Tibial nerve (tissue), 4 donors: ENCODE results near the gene AGR3. TPM values are rescaled to one million over a fixed set of nuclear protein-coding genes. Genes with fewer than 3 reads are reported as not detected.

Experiments
- DNase-seq, 2 donors: peaks; one replicate each; pipeline ENCODE4 v3.0.0-alpha.2; 2019; ENCODE audit warnings: low spot score in 2 of 2
- H3K27ac ChIP-seq, 4 donors: fragments of 200-600 bp; sonication (generic) in 3 of 4; one replicate each; pipeline ENCODE4 v1.5.1; 2017 to 2019; ENCODE audit warnings: mild to moderate bottlenecking in 1 of 4
- H3K27me3 ChIP-seq, 2 donors: fragments of 200-600 bp; sonication (generic) in 1 of 2; one replicate each; pipeline versions ENCODE4 v1.5.1 to v1.6.0; 2017 to 2019
- H3K36me3 ChIP-seq, 3 donors: fragments of 200-600 bp; sonication (generic); one replicate each; pipeline ENCODE4 v1.5.1; 2018 to 2019
- H3K4me1 ChIP-seq, 4 donors: fragments of 200-600 bp; sonication (generic) in 3 of 4; one replicate each; pipeline ENCODE4 v1.5.1; 2017 to 2019
- H3K4me3 ChIP-seq, 4 donors: fragments of 200-600 bp; sonication (generic) in 3 of 4; one replicate each; pipeline ENCODE4 v1.5.1; 2017 to 2019; ENCODE audit warnings: mild to moderate bottlenecking in 1 of 4, moderate library complexity in 1 of 4
- H3K9me3 ChIP-seq, 4 donors: fragments of 200-600 bp; sonication (generic) in 3 of 4; one replicate each; pipeline ENCODE4 v1.5.1; 2017 to 2019
- EP300 ChIP-seq, 2 donors: sonication (generic); formaldehyde crosslinking; IDR thresholded peaks; one replicate each; pipeline ENCODE4 v1.6.1; 2017; ENCODE audit warnings: antibody characterized with exemption in 2 of 2, mild to moderate bottlenecking in 1 of 2
- POLR2A ChIP-seq, 2 donors: fragments of 450-650 bp; IDR thresholded peaks; one replicate each; pipeline ENCODE4 v1.6.1; 2017; ENCODE audit warnings: antibody characterized with exemption in 2 of 2, mild to moderate bottlenecking in 2 of 2, moderate library complexity in 2 of 2
- WGBS, 2 donors: methylation state at CpG; one replicate each; pipeline ENCODE4 v1.1.5; 2018; 5-methylcytosine and 5-hydroxymethylcytosine counted together
- total RNA-seq, 4 donors: library from RNA; depleted of rRNA; stranded (reverse); fragments of >200 nt; gene quantifications; one replicate each; pipeline ENCODE4 v1.1.0, GENCODE V29; 2016
- TF ChIP-seq, protein P1 (sequence below), 5 experiments: fragments of 200-600 bp in 3 of 5; fragments of 450-650 bp in 2 of 5; sonication (generic) in 3 of 5; IDR thresholded peaks; one replicate each; pipeline ENCODE4 v1.5.1; 2016 to 2019; ENCODE audit warnings: antibody characterized with exemption in 5 of 5, mild to moderate bottlenecking in 3 of 5, moderate library complexity in 2 of 5

Gene AGR3
- total RNA-seq, 4 donors from 2014 or later, result not detected

DNA sequence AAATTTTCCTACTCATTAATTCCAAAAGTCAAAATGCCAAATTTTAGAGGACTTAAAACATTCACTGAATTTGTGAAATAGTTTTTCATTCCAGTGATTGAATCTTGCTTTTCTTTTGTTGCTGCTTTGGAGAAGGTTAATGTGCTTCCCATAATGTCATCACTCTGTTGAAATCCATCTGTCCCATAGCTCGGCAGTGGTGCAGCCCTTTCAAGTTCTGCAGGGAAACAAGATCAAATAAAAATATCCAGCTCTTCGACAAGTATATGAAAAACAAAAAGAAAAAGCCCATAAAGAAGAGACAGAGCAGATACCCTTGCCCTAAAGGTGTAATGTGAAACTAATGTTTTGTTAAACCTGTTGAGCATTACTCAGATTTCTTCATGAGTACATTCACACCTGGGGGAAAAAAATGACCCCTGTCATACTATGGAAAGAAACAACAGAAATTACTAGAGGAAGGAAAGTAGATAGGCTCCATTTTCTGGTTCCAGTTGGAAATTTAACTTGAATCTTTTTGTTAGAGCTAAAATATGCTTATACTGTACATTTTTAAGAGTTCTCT, 35.1 kb downstream of the AGR3 start:
- no peak for DNase-seq
- Histone ChIP-seq H3K27ac (no peak overlapping the region), H3K4me3 (no peak overlapping the region), H3K27me3 (no peaks in the 10 kb centered on the region), H3K9me3 (peaks cover 0 to 6% (median 0%) of the 10 kb centered on the region in 4 donors), H3K4me1 (peaks cover 0 to 7% (median 0%) of the 10 kb centered on the region in 4 donors), H3K36me3 (no peaks in the 10 kb centered on the region)
- TF ChIP-seq EP300 (IDR thresholded peaks at IDR 0.05) (no peak), POLR2A (IDR thresholded peaks at IDR 0.05) (no peak)
- TF ChIP-seq, protein P1, sequence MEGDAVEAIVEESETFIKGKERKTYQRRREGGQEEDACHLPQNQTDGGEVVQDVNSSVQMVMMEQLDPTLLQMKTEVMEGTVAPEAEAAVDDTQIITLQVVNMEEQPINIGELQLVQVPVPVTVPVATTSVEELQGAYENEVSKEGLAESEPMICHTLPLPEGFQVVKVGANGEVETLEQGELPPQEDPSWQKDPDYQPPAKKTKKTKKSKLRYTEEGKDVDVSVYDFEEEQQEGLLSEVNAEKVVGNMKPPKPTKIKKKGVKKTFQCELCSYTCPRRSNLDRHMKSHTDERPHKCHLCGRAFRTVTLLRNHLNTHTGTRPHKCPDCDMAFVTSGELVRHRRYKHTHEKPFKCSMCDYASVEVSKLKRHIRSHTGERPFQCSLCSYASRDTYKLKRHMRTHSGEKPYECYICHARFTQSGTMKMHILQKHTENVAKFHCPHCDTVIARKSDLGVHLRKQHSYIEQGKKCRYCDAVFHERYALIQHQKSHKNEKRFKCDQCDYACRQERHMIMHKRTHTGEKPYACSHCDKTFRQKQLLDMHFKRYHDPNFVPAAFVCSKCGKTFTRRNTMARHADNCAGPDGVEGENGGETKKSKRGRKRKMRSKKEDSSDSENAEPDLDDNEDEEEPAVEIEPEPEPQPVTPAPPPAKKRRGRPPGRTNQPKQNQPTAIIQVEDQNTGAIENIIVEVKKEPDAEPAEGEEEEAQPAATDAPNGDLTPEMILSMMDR (IDR thresholded peaks at IDR 0.05), result no peak
- WGBS, 2 donors, result 66 to 72% methylated on average over 2 of the region's 2 CpGs

DNA sequence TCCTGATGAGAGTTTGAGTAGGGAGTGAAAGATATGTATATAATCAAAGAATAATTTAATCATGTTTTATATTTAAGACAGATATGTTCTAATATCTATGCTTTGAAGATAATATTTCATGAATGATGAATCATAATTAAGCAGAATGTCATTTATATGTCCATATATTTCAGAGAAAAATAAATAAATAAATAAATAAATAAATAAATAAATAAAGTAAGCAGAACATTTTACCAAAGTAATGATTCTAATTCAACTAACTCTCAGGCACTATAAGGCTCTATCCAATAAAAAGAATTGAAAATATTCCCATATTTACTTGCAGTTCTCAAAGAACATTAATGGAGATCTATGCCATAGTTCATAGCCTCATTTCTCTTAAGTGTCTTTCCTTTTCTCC, 36.0 kb downstream of the AGR3 start:
- Histone ChIP-seq H3K36me3 (no peaks in the 10 kb centered on the region), H3K27me3 (no peaks in the 10 kb centered on the region), H3K4me3 (no peak overlapping the region), H3K27ac (no peak overlapping the region), H3K9me3 (no peaks in the 10 kb centered on the region), H3K4me1 (peaks cover 0 to 7% (median 0%) of the 10 kb centered on the region in 4 donors)
- TF ChIP-seq, protein P1 (IDR thresholded peaks at IDR 0.05), result no peak
- TF ChIP-seq EP300 (IDR thresholded peaks at IDR 0.05) (no peak), POLR2A (IDR thresholded peaks at IDR 0.05) (no peak)
- no peak for DNase-seq

DNA sequence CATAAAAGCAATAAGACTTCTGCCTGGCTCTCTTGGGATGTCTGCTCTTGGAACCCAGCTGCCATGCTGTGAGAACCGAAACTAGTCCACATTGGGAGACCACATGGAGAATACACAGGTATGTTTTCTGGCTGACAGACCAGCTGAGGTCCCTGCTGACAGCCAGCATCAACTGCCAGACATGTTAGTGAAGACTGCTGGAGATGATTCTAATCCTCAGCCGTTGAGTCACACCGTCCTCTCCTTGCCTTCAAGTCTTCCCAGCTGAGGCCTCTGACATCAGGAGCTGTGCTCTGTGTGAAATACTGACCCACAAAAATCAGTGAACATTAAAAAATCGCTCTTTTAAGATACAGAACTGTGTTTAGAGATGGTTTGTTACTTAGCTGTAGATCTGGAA, 40.1 kb downstream of the AGR3 start:
- H3K27me3 ChIP-seq, result no peaks in the 10 kb centered on the region
- no peak overlapping the region for H3K27ac ChIP-seq
- no peaks in the 10 kb centered on the region for H3K36me3 ChIP-seq
- no peaks in the 10 kb centered on the region for H3K9me3 ChIP-seq
- WGBS, 2 donors, result 86 to 95% methylated on average over 4 of the region's 4 CpGs
- TF ChIP-seq, protein P1 (IDR thresholded peaks at IDR 0.05), result no peak
- TF ChIP-seq POLR2A (IDR thresholded peaks at IDR 0.05), result no peak
- no peak for TF ChIP-seq EP300 (IDR thresholded peaks at IDR 0.05)
- peaks cover 0 to 6% (median 0%) of the 10 kb centered on the region in 4 donors for H3K4me1 ChIP-seq
- DNase-seq, result no peak
- H3K4me3 ChIP-seq, result no peak overlapping the region

DNA sequence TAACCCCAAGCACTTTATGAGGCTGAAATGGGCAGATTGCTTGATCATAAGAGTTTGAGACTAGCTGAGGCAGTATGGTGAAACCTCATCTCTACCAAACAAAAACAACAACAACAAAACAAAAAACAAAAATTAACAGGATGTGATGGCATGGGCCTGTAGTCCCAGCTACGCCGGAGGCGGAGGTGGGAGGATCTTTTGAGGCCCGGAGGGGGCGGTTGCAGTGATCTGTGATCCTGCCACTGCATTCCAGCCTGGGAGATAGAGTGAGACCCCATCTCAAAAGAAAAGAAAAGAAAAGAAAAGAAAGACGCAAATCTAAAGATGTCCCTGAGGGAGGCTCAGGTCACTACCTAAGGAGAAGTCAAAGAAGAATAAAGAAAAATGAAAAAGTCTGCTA, 41.7 kb downstream of the AGR3 start:
- peak overlapping the region in 1 of 4 donors; percentile 38 for H3K27ac ChIP-seq
- TF ChIP-seq, protein P1 (IDR thresholded peaks at IDR 0.05), result no peak
- no peak for TF ChIP-seq EP300 (IDR thresholded peaks at IDR 0.05)
- no peak overlapping the region for H3K4me3 ChIP-seq
- H3K36me3 ChIP-seq, result no peaks in the 10 kb centered on the region
- H3K9me3 ChIP-seq, result no peaks in the 10 kb centered on the region
- WGBS, 2 donors, result 65 to 67% methylated on average over 6 of the region's 6 CpGs
- no peaks in the 10 kb centered on the region for H3K4me1 ChIP-seq
- H3K27me3 ChIP-seq, result no peaks in the 10 kb centered on the region
- no peak for DNase-seq

DNA sequence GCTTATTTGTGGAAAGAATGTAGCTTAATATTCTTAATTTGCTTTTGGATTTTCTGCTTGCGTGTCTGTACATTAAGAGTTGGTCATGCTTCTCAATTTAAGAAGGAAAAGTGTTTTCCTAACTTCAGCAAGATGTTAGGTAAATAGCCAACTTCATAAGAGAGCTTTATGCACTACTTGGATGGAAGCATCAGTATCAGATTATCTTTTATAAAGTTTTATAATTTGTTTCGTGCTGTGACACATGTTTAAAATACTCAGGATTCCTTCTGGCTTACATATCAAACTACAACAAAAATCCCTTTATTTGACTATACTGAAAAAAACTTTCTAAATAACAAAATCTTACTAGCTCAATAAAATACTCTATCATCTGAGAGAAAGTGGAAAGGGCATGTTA, 42.1 kb downstream of the AGR3 start:
- H3K9me3 ChIP-seq, result no peaks in the 10 kb centered on the region
- TF ChIP-seq POLR2A (IDR thresholded peaks at IDR 0.05) (no peak), EP300 (IDR thresholded peaks at IDR 0.05) (no peak)
- TF ChIP-seq, protein P1 (IDR thresholded peaks at IDR 0.05), result no peak
- DNase-seq, result no peak

More for the DNA sequence above, 42.1 kb downstream of the AGR3 start:
- Histone ChIP-seq H3K4me3 (no peak overlapping the region), H3K27ac (peak overlapping the region in 1 of 4 donors; percentile 38), H3K36me3 (no peaks in the 10 kb centered on the region), H3K4me1 (no peaks in the 10 kb centered on the region), H3K27me3 (no peaks in the 10 kb centered on the region)
- WGBS, 2 donors, result 30 to 41% methylated on average over 2 of the region's 2 CpGs
